Activated CD8-positive, alpha-beta memory T cell treated with anti-CD3 and anti-CD28 coated beads for 36 hours (primary cell): ENCODE data around the gene TAS1R3. TPM values are rescaled to one million over a fixed set of nuclear protein-coding genes. Genes with fewer than 3 reads are reported as not detected.

Experiments used
- CTCF ChIA-PET: fragments of 350-600 bp; sonication (Branson Sonifier 250); formaldehyde crosslinking; loops from one replicate; lab custom pipeline; 2021; ENCODE audit warnings: antibody characterized with exemption; lab: Charles Lee
- POLR2A ChIA-PET: fragments of 350-600 bp; sonication (Branson Sonifier 250); formaldehyde crosslinking; loops from one replicate; lab custom pipeline; 2021; ENCODE audit warnings: antibody characterized with exemption; lab: Charles Lee
- total RNA-seq, 2 experiments: library from RNA; stranded (reverse); gene quantifications; one replicate each; pipeline ENCODE4 v1.2.3, GENCODE V29; 2021

Gene TAS1R3
- total RNA-seq, 2 experiments from 2014 or later: 0.17 to 0.27 TPM

DNA sequence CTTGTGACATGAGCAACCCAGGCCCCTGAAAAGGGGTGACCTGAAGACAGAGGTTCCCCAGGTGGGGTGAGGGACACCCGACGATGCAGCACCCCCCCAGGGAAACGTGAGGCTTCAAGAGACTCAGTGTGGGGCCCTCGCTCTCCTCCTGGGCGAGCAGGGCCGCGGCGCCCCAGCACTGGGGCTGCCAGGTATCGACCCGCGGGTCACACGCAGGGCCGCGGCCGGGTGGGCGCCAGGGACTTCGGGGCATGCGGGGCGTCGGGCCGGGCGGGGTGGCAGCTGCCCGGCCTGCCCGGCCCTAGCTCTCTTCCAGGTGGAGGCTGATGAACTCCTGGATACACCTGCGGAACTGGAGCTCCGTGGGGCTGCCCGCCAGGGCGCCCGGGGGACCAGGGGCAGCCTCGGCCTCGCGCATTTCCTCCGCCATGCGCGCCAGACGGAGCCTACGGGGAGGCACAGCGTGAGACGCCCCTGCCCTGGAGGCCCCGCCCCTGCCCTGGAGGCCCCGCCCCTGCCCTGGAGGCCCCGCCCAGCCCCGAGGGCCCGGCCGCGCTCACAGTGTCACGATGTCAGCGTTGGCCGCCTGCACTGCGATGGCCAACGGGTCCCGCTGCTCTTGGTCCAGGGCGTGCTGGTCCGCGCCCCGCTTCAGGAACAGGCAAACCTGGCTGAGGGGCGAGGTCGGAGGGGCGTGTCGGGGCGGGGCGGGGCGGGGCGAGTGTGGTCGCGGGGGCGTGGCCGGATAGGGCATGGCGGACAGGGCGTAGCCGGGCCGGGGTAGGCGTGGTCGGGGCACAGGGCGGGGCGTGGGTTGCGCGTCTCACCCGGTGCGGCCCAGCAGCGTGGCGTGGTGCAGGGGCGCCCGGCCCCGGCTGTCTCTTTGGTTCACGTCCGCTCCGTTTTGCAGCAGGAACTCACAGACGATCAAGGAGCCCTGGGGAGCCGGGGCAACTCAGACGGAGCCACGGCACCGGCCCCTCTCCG is 37.5 kb upstream of the TAS1R3 start:
- POLR2A ChIA-PET: no interaction called here
- CTCF ChIA-PET: no interaction called here

DNA sequence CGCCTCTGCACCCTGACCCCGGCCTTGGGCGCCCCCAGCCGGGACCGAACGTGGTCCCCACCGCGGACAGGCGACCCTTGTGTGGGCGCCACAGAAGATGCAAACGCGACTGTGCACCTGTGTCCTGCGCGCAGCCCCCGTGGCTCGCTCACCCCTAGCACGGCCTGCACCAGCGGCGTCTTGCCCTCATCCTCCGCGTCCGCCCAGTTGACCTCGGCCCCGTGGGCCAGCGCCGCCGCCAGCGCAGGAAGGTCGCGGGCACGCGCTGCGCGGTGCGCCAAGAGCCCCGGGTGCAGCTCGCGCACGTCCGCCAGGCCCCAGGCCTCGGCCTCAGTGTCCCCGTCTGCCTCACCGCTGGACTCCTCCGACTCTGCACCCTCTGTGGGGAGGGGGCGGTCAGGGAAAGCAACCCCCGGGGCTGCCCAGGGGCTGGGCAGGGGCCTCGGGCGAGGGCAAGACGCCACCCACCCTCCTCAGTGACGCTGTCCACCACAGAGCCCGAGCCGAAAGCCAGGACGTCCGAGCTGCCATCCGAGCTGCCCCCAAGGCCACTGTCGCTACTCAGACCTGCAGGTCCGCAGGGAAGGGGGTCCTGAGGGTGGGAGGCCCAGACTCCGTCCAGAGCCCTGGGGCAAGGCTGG is 36.7 kb upstream of the TAS1R3 start:
- ChIA-PET CTCF (interaction anchor here (1.1 to 1.9 kb wide), 2 partner anchors 143 to 172 kb away, joined by 3 to 5 read pairs; no protein-coding TSS in a partner anchor), POLR2A (no interaction called here)

DNA sequence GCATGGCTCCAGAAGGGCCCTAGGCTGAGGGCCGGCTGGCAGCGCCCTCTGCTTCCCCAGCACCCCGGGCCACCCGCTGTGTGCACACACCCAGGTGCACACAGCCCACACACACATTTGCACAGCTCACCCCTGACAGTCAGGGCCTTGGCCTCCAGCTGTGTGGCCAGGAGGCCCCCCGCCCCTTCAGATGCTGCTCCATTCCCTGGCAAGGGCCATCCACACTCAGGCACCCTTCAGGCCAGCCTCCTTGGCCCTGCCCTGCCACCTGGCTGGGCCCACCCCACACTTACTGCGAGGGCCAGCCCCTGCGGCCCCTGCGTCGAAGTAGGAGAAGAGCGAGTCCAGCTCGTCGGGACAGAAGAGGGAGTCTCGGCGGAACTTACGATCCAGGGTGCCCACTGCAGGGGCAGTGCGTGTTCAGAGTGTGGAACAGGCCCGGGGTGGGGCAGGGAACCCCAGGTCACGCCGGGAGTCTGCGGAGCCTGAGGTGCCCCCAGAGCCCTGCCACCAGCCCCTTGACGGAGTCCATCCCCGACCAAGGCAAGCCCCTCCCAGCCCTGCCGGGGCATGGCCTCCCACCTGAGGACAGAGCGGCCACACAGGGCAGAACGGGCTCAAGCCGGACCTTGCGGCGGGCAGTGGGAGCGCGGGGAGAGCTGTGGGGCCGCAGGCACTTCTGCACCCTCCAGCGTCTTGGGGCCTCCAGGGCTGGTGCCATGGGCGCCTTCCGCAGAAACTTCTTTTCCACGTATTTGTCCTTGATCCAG is 35.7 kb upstream of the TAS1R3 start:
- POLR2A ChIA-PET: no interaction called here
- CTCF ChIA-PET: interaction anchor here (1.1 to 1.9 kb wide), 2 partner anchors 142 to 173 kb away, joined by 3 to 5 read pairs; no protein-coding TSS in a partner anchor

DNA sequence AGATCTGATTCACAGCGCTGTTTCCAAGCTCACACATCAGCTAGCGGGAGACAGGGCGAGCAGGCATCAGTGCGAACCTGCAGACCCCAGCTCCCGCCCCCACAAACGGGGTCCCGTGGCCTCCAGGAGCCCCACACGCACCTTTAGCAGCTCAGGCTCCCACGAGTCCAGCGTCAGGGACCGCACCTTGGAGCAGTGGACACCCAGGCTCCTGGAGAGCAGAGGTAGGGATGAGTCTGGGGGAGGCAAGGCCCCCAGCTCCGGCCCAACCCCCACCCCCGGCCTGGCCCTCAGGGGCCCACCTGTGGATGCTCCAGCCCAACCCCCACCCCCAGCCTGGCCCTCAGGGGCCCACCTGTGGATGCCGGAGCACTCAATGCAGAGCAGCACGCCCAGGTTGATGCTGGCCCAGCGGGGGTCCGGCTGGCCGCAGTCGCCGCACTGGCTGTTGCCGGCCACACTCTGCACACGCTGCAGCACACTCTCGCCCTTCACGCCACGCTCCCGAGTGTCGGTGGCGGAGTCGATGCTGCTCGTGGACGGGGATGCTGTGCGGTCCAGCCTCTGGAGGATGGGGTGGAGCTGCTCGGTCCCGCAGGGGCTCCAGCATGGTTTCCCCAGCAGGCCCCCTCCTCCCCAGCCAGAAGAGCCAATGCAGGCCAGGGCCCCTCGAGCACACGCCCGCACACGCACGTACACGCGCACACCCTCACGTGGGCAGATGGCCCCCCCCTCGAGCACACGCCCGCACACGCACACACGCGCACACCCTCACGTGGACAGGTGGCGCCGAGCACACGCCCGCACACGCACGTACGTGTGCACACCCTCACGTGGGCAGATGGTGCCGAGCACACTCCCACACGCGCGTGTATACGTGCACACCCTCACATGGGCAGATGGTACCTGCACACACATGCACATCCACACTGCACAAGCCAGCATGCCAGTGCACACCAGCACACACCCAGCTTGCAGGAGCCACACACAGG is 34.7 kb upstream of the TAS1R3 start:
- CTCF ChIA-PET: interaction anchor here (1.9 kb wide), 1 partner anchor 174 kb away, joined by 5 read pairs; no protein-coding TSS in a partner anchor
- POLR2A ChIA-PET: no interaction called here

DNA sequence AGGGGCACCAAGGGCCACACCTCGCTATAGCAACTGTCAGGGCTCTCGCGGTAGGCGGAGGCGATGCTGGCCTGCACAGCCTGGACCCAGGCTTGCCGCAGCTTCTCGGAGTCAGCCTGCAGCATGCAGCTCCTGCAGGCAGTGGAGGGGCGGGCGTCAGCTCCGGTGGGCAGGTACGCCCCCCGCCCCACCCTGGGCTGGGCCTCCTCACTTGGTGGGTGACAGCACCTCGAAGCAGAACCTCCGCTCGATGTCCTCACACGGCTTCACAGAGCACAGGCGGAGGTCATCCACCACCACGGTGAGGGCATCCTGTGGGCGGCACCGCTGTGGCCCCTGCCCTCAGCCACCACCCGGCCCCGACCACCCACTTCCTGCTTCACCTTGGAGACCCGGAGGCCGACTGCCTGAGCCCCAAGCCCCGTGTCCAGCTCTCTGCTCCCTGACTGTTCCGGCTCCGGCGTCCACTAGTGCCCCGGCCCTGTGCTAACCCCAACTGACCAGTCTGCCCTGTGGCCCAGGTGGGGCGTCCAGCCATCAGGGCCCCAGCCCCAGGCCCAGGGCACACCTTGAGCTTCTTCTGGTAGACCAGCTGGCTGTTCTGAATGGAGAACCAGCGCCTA is 33.2 kb upstream of the TAS1R3 start:
- CTCF ChIA-PET: no interaction called here
- POLR2A ChIA-PET: no interaction called here

DNA sequence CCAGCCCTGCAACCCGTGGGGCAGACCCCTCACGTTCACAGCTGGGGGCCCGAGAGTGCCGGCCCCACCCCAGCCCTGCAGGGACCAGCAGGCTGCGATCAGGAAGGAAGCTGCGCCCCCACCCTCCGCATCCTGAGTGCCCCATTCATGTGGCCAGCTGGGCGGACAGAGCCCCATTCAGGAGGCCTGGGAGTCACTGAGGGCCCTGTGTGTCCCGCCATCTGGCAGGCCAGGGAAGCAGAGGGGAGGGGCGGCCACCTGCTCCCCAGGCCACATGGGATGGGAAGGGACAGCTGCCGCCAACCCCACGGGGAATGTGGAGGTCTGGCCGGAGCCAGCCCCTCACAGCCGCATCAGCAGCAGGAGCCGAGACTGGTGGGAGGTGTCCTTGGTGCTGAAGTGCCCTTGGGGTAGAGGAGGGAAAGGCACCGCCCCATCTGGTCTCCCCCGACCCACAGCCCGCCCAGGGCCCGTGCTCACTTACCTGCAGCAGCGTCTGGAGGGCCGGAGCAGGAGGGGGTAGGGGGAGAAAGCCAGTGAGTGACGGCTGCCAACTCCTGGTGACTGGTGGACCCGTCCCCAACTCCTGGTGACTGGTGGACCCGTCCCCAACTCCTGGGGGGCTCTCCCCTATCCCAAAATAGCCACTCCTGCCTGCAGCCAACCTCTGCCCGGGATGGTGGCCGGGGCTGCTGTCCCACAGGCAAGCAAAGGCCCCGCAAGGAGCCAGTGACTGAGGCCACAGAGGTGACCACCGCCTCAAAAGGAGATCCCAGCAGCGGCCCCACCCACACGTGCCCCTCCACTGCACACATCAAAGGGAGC is 32.0 kb upstream of the TAS1R3 start:
- POLR2A ChIA-PET: no interaction called here
- CTCF ChIA-PET: no interaction called here

DNA sequence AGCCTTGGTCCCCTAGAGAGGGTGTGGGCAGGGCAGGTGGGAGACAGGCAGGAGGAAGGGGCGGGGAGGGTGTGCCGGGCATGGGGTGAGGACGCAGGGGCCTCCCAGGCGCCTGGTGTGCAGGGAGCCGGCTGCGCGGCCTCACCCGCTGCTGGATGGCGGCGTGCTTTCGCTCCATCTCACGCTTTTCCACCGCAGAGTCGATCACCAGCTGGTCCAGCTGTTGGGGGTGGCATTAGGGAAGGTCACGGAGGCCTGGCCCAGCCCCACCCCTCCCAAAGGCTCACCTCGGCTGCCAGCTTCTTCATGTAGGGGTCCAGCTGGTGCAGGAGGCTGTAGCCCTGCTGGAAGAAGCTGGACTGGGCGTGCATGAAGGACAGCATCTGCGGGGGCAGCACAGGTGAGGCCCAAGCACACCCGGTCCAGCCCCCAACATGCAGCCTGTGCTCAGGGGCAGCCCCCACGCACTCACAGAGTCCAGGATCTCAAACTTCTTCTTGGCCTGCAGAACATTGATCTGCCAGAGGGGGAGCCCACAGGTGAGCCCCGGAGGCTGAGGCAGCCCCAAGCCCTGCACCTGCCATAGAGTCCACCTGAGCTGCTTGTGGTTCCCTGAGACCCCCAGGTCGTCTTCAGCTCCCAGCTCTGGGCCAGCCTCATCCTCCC is 31.3 kb upstream of the TAS1R3 start:
- ChIA-PET CTCF (interaction anchor here (2.3 kb wide), 1 partner anchor 8 kb away, joined by 9 read pairs; no protein-coding TSS in a partner anchor), POLR2A (no interaction called here)

DNA sequence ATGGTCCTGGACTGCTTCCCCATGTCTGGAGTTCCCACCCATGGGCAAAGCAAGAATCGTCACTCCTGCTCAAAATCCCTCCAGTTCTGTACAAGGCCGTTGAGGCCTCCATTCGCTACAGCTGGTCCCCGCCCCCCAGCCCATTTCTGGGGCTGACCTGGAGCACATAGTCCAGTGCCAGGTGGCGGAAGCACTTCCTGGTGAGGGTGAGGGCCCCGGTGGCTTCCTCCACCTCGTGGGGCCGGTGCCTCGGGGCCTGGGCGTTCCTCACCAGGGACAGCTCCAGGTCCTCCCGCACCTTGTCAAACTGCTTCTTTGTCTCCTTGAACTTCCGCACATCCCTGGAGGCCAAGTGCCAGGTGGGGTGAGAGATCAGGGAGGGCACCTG is 30.7 kb upstream of the TAS1R3 start:
- ChIA-PET POLR2A (interaction anchor here (0.6 kb wide), 1 partner anchor 76 kb away, joined by 3 read pairs; no protein-coding TSS in a partner anchor), CTCF (interaction anchor here (0.8 to 2.3 kb wide), 3 partner anchors 9 to 25 kb away, joined by 3 to 9 read pairs (median 4); no protein-coding TSS in a partner anchor)

DNA sequence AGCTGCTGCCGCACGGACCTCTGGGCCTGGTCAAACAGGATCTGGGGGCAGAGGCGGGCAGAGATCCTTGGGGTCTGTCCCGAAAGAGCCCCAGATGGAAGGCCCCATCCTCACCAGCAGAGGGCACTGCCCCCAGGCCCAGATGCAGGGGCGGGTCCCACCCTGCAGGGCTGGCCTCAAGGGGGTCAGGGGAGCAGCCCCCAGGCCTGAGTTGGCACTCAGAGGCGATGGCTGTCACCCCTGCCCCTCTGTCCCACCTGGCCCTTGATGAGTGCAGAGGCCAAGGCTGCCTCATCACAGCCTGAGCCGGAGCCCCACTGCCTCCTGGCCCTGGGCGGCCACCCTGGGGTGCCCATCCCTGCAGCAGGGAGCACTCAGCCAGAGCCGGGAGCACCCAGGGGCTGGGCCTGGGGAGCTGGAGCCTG is 29.1 kb upstream of the TAS1R3 start:
- POLR2A ChIA-PET: no interaction called here
- CTCF ChIA-PET: interaction anchor here (0.6 to 2.3 kb wide), 3 partner anchors 11 to 188 kb away, joined by 3 to 9 read pairs (median 4); no protein-coding TSS in a partner anchor

DNA sequence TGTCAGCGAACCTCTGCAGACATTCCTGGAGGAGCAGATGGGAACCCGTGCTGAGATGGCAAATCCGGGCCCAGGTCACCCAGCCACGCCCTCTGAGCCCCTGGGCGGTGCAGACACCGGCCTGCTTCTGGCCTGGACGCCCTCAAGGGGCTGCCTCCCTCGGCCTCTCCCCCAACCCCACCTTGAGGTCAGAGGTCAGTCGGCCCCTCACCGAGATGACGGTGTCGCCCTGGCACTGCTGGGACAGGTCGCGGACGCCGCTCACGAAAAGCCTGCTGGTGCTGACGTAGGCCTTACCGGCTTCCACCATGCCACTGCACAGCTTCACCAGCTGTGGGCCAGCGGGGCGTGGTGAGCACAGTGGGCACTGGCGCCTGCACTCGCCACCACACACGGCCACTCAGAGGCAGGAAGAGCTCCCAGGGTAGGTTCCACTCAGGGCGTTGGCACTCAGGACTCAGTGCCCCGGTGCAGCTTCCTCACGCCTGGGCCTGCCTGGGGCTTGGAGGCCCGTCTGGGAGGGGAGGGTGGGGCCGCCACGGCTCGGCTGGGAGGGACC is 28.1 kb upstream of the TAS1R3 start:
- CTCF ChIA-PET: interaction anchor here (0.6 kb wide), 1 partner anchor 9 kb away, joined by 4 read pairs; no protein-coding TSS in a partner anchor
- POLR2A ChIA-PET: interaction anchor here (0.6 kb wide), 1 partner anchor 239 kb away, joined by 3 read pairs; no protein-coding TSS in a partner anchor

DNA sequence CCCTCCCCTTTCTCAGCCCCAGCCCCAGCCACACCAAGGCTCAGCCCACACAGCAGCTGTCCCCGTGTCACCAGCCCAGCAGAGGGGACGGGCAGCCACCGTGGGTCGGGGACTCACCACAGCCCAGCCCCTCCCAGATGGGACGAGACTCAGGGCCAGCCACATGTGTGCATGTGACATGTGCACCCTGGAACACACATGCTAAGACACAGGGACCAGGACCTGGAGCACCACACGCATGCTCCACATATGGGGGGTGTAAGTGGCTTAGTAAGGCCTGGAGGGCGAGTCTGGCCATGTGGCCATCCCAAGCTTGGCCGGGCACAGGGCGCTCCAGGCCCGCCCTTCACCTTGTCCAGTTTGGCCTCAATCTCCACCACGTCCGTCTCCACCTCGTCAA is 27.3 kb upstream of the TAS1R3 start:
- ChIA-PET CTCF (interaction anchor here (0.6 kb wide), 1 partner anchor 8 kb away, joined by 4 read pairs; no protein-coding TSS in a partner anchor), POLR2A (interaction anchor here (0.6 kb wide), 1 partner anchor 239 kb away, joined by 3 read pairs; no protein-coding TSS in a partner anchor)

DNA sequence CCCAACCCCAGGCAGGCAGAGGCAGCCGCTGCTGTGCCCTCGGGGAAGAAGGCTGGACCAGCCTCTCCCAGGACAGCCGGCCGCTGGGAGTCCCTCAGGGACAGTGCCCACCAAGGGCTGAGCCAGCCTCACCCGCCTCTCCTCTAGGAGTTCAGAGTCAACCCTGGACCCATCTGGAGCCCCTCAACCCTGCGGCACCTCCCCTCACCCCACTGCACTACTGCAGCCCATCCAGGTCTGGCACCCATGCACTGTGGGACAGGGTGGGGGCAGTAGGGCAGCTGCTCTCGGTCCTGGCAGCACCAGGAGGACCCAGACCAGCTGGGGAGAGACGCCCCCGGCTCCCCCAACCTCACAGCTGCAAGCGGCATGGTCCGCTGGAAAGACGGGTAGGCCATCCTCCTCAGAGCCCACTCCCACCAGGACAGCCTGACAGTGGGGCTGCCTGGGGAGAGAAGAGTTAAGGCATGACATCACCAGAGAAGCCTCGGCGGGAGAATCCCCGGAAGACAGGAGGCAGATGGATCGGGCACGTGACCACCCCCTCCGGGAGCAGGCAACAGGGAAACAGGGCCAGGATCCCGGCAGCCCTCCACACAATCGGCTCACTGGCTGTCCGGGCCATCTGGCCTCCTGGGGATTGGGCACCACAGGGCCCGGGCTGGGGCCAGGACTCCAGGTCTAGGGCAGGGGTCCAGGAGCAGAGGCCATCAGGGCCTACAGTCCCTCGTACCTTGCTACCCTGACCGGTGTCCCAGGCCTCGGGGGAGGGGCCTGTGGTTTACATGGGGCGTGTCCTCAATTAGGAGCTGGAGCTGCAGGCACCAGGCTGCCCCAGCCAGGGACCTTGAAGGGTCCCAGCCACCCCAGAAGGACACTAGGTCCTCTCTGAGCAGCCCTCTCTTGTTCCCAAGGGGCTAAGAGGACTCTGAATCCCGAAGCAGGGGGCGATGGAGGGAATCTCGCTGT is 26.5 kb upstream of the TAS1R3 start:
- CTCF ChIA-PET: interaction anchor here (0.8 to 1.0 kb wide), 2 partner anchors 13 to 67 kb away, joined by 3 to 6 read pairs; no protein-coding TSS in a partner anchor

DNA sequence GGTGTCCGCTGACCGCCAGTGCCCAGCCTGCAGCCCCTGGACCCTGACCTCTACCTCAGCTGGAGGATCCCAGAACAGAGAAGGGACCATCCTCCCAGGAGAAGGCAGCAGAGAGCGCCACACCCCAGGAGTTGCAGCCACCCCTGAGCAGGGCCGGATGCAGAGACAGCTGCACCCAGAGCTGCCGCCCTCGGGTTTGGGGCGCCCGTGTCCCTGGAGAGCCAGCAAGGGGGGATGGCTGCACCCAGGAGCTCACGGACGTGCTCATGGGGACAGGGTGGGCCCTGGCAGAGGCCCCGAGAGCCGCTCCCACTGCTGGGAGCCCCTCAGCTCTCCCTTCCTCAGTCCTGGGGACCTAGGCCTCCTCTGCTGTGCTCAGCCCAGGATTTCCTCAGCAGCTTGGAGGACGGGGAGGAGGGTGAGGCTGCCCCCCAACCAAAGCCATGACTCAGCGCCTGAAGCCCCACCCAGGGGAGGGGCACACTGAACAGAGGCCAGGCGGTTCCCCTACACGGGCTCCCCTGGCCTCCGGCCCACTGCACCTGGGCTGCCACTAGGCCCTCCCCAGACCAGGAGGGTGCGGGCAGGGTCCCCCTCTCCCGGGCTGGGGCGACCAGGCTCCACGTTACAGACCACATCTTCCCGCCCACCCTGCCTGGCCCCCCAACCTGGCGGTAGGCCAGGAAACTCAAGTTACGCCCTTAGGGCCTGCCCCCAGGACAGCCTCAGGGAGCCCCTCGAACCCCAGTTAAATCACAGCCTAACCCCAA is 25.6 kb upstream of the TAS1R3 start:
- CTCF ChIA-PET: interaction anchor here (0.8 to 1.0 kb wide), 2 partner anchors 14 to 67 kb away, joined by 3 to 6 read pairs; no protein-coding TSS in a partner anchor
- POLR2A ChIA-PET: interaction anchor here (0.6 kb wide), 1 partner anchor 14 kb away, joined by 3 read pairs; no protein-coding TSS in a partner anchor

More for the DNA sequence above, 26.5 kb upstream of the TAS1R3 start:
- POLR2A ChIA-PET: no interaction called here
